NCI-H510A (cell line): ENCODE measurements around the gene SARS2.
"Not testable (repeated sequence)": the region's sequence is repeated elsewhere in the genome, so short reads cannot be mapped to it uniquely, and the experiment has no call there.

Experiments
- DNase-seq: peaks from one replicate; lab custom pipeline; 2025; lab: John Stamatoyannopoulos, UW

The SARS2 gene

DNA sequence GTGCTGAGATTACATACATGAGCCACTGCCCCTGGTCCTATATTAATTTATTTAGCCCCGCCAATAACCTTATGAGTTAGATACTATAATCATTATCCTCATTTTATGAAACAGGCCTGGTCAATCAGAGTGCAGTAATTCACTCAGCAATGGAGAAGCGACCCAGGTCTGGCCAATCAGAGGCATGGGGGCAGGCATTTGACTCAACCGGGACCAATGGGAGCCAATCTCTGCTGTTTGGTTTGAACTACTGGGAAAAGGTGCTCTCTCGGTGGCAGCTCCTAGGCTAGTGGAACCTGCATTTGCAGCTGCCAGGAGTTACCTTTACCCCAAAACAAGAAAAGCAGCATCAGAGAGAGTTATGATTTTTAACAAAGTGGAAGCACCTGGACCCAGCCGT lies 37.7 kb downstream of the SARS2 start:
- no peak for DNase-seq

DNA sequence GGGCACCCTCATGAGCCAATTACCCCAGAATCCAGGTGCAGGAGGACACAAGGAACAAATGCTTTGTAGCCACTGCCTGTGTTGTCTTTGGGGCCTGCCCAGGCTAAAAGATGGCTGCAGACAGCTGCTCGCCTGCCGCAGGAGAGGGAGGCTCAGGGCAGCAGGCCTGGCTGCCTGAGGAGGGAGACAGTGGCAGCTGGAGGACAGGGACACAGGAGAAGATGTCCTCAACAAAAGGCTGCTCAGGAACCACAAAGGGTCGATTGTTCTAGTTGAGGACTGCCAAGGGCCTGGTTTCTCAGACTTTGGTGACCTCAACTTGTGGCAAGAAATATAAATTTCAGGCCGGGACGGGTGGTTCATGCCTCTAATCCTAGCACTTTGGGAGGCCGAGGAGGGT lies 38.8 kb downstream of the SARS2 start:
- DNase-seq, result no peak

DNA sequence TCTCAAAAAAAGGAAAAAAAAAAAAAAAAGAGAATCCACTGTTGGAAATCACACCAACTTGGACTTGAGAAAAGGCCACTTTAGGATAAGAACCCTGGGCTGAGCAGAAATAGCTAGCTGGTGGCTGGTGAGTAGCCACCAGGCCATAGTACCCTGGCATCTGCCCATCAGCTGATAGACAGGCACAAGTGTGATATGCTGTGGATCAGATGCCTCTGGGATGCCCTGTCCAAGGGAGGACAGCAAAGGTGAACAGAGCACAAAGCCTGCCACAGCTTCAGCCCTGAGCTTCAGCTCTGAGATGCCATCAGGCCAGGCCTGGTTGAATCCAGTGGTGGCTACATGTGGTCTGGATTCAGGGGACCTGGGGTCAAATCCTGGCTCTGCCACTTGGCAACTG lies 39.9 kb downstream of the SARS2 start:
- DNase-seq, result no peak

DNA sequence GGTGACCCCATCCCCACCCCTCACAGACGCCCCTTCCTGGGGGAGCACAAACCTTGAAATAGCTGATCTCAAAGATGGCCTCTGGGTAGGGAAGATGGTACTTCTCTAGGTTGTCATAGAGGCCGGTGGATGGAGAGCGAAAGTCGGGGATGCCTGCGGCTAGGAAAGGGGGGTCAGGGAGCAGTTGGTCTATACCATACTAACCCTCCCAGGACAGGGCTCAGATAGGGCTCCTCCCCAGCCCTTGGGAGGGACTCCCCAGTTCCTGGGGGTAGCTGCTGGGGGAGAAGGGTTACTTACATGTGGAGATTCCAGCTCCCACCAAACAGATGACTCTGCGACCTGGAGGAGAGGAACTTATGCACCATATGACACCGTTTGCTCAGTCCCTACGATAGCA lies 40.8 kb downstream of the SARS2 start:
- no peak for DNase-seq

DNA sequence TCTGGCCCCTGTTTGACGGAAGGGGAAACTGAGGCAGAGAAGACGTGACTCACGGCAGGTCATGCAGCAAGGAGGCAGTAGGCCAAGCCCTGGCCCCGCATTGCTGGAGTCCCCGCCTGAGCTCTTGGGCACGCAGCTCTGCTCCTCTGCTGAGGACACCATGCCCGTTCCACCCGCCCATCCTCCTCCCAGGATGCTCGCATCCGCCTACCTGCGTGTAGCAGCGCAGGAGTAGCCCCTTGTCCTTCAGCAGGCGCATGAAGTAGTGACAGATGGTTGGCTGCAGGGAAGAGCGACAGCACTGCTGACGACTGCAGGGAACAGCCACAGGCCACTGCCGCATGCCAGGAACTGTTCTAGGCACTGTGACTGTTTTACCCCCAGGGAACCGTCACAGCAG lies 41.7 kb downstream of the SARS2 start:
- no peak for DNase-seq

DNA sequence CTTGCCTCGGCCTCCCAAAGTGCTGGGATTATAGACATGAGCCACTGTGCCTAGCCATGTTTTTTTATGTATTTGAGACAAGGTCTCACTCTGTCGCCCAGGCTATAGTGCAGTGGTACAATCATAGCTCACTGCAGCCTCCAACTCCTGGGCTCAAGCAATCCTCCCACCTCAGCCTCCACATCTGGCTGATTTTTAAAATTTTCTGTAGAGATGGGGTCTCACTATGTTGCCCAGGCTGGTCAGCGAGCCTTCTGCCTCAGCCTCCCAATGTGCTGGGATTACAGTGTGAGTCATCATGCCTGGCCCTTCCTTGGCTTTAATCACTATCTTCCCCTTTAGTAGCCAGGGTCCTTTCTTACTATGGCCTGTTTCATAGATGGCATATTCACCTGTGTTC lies 45.9 kb downstream of the SARS2 start:
- not testable (repeated sequence) for DNase-seq

DNA sequence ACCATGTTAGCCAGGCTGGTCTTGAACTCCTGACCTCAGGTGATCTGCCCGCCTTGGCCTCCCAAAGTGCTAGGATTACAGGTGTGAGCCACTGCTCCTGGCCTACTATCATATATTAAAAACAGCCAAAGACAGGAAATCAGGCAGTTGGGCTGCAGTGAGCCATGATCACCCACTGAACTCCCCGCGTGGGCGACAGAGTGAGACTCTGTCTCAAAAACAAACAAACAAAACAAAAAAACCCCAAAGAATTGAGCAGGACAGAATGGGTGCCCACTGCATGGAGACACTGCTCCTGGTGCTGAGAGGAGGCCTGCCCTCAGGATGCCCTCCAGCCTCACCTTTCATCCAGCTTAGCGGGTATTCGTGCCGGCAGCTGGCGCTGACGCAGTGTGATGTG lies 47.3 kb downstream of the SARS2 start:
- no peak for DNase-seq

DNA sequence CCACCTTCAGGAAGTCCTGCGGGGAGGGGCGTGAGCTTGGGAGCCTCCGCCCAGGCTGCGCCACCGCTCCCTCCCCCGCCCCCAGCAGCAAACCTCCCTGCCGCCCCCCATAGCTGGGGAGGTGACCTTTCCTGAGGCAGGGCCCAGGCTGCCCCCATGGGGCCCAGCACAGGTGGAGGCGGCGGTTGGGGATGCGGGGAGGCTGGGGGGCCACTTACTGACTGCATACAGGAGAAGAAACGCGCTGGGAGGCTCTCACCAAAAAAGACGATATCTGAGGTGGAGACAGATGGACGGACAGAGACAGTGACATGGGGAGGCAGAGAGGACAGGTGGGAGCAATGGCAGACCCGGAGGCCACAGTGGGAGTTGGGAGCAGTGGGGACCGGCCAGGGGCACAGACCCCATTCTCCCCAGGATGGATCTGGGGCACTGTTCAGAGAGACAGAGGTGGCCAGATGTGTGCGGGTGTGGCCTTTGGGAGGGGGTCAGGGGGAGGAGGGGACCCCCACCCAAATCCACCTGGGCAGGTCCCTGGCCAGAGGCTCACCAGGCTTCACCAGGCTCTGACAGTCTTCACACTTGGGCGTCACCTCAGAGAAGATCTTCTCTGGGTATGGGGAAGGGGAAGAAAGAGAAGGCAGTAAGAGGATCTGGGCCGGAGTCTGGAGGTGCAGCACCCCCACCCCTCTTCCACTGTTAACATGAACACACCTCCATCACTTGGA lies 49.5 kb downstream of the SARS2 start:
- no peak for DNase-seq

DNA sequence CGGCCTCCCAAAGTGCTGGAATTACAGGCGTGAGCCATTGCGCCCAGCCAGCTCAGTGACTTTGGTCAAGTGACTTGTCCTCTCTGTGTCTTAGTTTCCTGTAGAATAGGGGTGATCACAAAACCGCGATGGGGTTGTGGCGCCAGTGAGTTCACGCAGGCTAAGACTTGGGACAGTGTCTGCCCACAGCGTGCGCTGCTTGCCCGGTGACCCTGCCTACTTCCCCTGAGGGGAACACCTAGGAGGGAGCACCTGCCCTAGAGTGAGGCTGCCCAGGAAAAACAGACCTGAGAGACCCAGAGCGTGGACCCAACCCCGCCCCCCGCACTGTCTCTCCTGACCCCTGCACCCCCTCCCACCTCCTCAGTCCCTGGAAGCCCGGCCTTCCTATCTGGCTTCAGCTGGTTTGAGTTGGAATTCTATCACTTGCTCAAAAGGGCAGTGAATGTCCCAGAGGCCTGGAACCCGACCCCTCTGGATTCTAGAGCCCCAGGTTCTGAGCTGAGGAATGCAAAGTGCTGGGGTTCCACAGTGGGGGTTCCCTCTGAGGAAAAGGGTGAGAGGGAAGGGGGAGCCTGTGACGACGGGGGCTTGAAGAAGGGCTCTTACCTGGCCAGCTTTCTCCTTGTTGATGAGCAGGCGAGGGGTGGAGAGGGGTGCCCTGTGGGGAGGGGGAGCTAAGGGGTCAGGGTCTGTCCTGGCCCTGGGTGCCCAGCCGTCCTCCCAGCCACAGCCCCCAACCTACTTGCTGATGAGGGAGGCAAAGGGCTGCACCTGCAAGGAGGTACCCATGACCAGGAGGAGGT lies 50.3 kb downstream of the SARS2 start:
- DNase-seq, result no peak

DNA sequence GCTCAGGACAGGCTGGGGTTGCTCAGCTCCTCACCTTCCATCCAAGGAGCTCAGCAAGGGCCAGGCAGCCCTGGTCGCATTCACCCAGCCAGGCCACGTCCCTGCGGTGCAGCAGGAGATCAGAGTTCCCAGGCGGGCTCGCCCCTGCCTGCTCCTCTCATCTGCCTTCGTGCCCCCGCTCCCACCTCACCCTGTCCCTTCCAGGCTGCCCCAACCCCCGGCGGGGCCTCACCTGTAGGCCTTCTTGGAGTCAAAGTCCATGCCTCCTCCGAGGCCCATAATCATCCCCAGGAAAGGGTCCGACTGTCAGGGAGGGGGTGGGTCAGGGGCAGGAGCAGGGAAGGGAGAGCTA lies 51.2 kb downstream of the SARS2 start:
- DNase-seq, result no peak

DNA sequence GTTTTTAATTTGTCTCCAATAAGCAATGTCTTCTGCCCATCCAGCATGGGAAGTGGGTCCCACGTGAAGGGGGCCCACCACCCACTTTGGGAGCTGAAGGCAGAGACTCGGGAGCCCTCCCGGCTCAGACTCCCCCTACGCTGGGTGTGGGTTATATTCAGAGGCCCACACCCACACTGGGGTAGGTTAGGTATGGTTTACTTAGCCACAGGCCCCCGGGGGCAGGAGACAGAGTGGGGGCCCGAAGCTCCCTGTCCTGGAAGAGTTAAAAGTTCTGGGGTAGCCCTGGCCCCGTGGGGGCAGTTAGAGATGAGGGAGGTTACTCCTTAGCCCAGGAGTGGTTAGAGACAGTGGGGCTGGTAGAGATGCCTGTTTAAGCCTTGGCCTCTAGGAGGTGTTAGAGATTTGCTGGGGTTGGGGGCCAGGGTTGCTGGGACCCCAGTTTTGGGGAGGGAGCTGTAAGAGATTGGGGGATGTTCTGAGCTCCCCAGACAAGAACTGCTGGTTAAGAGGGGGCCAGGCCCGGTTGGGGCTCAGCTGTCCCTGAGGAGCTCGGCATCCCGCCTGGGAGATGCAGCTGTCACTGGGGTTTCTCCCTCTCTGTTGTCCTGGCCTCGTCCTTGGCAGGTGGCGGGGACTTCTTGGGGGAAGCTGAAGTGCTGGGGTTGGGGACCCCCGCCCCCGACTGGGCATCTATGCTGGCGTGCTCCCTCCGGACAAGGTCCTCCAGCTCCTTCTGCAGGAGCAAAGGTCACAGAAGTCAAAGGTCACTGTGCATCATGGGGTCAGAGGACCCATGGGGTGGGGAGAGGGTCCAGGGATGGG lies 51.8 kb downstream of the SARS2 start:
- DNase-seq, result no peak

DNA sequence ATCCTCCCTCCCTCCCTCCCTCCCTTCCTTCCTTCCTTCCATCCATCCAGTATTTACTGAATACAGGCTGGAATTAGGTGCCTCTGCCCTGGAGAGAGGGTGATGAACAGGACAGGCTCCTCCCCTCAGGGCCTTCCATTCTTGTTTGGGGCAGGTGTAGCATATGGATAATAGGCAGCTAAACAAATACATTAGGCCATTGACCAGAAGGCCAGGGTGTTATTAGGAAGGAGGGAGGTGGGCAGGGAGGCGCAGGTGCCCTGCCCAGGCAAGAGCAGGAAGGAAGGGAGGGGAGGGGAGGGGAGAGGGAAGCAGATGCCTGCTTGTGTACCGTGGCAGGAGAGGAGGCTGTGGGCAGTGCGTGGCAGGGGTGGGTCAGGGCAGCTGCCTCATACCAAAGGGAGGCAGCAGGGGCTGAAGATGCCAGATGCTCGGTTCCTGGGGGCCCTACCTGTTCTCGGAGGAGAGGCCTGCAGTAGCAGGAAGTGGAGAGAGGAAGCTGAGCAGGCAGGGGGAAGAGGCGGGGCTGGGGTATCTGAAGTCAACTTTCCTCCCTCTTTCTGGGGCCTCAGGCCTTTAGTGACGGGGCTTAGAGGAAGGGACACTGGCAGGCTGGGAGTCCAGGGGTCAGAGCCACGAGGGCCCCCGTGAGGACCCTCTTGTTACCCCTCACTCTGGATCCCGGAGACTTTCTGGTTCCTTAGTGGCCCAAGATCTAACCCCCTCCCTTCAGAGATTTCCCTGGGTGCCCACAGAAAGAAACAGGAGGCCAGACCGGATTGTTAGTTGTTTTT lies 52.6 kb downstream of the SARS2 start, which contains the start of gene RINL:
Gene RINL (minus strand): TSS at position 495 of the 794 bp plus-strand sequence. CDS start 1,533 bp downstream, outside the sequence.
- peak; percentile 98 for DNase-seq

DNA sequence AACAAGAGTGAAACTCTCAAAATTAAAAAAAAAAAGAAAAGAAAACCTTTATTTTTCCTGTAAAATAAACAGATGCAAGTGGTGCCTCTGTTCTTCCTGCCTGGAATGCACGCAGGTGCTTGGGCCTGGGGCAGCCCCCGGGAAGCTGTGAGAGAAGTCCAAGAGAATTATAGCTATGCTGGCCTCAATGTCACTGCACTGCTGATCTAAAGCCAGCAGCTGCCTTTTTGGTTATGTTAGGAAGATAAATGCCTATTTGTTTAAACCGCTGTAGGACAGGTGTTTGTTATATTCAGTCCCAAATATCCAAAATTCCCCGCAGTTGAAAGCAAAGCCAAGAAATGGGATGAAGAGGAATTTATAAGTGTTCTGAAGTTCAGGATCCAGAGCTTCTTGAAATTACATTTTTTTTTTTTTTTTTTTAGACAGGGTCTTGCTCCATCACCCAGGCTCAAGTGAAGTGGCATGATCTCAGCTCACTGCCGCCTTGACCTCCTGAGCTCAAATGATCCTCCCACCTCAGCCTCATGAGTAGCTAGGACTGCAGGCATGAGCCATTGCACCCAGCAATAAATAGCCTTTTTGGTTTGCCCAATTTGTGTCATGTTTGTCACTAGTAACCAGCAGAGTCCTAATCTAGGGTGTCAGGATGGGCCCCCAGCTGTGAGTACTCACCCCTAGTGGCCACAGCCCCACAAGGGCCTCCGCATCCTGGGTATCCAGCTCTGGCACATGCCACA lies 54.7 kb downstream of the SARS2 start:
- no peak for DNase-seq

DNA sequence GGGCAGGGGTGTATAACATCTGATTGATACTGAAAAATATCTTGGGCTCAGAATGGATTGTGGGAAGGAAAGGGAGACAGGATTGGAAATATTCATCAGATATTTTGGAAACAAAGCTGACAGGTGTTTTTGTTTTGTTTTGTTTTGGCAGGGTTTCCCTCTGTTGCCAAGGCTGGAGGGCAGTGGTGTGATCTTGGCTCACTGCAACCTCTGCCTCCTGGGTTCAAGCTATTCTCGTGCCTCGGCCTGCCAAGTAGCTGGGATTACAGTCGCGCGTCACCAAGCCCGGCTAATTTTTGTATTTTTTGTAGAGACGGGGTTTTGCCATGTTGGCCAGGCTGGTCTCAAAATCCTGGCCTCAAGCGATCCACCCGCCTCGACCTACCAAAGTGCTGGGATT lies 57.2 kb downstream of the SARS2 start:
- DNase-seq, result not testable (repeated sequence)

DNA sequence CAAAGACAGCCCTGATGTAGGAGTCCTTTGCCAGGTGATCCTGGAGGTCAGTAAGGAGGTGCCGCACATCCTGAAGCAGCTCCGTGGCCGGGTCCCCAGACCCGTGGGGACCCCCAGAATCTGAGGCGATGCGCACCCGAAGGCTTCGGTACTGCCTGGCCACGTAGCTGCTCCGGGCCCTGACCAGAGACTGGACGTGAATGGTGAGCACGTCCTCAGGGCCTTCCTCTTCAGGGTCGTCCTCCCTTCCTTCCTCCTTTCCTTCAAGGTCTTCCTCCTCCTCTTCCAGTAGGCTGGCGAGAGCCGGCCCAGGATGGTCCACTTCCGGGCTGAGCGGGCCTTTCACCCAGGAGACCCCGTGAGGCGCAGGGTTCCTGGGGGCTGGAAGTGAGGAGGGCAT lies 60.0 kb downstream of the SARS2 start:
- DNase-seq, result no peak

DNA sequence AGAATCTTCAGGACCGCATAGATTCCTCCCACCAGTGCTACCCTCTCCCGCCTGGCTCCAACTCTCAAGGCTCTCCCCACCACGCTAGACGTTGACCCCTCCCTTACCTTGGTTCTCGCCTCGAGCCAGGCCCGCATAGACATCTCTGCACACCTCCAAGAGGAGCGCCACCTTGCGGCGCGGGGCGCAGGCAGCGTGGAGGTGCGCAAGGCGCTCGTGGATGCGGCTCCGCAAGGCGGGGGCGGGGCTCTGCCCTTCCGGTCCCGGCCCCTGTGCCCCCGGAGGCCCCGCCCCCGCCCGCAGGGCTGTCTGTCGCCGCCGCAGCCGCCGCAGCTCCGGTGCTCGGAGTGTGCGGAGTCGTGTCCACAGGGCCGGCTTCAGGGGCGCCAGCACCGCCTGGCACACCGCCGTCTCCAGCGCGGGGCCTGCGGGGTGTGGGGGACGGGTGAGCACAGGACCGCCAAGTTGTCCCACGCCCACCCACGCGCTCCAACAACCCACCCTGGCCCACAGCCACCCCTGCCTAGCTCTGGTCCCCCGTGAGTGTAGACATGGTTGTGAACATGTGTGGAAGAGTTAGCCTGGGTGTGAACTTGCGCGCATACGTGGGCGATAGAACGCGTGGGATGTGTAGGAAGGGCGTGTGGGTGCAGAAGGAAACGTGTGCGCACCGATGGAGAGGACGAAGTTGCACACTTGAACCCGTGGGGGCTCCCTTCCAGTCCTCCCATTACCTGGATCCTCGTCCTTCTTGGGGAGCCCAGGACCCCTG lies 60.5 kb downstream of the SARS2 start:
- no peak for DNase-seq

DNA sequence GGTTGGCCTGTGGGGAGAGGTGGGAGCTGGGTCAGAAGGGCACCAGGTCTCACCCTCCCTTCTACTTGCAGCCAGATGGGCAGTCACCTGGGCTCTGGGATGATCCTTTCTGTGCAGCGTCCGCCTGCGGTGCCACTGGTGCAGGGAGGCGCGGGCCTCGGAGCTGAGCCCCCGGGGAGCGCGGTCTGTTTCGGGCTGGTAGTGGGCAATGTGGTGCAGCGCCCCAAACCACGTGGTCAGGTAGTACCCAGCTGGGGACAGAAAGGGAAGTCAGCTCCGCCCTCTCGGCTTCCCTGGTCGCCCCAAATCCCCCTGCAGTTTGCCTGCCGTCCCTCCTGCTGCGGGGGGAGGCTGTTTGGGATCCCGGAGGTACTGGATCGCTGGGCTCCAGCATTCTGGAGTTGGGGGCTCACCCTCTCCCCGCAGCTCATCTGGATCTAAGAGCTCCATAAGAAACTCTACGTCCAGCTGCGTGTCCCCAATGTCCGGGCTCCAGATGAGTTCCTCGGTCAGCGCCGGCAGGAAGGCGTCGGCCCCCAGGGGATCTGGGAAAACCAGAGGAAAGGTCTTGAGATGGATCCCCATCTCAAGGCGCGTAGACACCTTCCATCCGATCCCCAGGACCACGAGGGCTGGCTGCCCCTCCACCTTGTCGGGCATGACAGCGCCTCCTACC lies 61.3 kb downstream of the SARS2 start:
- DNase-seq, result no peak

DNA sequence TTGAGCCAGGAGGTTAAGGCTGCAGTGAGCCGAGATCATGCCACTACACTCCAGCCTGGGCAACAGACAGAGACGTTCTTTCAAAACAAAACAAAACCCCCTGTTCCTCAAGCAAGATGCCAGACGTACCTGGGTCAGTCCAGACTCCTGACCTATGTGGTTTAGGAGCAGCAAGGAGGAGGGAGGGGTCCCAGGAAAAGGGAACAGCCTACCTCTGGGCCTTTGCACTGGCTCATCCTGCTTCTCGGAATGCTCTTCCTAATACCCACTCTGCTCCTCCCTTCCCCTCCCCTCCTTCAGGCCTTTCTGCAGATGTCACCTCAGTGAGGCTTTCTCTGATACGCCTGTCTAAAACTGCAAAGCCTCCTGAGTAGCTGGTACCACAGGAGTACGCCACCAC lies 62.0 kb downstream of the SARS2 start:
- DNase-seq, result no peak

DNA sequence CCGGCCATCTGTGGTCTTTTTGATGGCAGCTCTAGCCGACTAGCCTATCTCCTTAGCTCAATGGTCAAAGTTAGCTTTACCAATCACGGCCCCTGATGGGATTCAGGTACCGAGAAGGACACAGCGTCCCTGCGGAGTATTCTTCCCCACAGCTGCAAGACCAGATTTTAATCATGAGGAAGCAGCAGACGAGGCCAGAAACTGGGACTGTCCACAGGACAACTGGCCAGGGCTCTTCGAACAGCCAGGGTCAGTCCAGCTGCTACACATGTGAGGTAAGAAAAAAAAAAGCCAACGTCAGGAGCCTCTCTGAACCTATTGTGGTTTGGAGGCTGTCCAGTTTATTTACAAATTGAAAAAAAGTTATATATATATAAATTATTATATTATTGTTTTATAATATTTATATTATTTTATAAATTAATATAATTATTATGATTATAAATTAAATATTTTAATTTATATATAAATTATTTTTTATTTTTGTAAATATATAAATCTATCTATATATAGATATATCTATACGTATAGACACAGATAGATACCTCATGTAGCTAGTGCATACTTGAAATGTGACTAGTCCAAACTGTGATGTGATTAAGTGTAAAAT lies 63.3 kb downstream of the SARS2 start:
- no peak for DNase-seq
